ENCODE data around the gene STAT4.

DNA sequence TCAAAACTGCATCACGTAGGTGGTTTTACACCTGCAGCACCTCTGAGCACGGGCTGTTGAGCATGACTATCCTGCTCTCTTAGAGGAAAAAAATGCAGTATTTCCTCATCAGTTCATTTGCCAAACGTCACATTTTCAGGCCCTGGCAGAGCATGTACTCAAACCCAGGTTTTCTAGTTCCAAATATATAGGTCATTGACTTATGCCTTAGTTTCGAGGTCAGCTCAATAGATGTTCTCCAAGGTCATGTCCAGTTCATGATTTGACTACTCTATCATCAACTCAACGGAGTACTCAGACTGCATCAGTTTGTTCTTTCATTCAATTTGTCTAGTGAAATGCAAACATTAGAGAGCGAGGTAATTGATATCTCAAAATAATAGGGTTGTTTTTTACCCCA, 97.5 kb downstream of the STAT4 start:
- TF ChIP-seq, protein P1, sequence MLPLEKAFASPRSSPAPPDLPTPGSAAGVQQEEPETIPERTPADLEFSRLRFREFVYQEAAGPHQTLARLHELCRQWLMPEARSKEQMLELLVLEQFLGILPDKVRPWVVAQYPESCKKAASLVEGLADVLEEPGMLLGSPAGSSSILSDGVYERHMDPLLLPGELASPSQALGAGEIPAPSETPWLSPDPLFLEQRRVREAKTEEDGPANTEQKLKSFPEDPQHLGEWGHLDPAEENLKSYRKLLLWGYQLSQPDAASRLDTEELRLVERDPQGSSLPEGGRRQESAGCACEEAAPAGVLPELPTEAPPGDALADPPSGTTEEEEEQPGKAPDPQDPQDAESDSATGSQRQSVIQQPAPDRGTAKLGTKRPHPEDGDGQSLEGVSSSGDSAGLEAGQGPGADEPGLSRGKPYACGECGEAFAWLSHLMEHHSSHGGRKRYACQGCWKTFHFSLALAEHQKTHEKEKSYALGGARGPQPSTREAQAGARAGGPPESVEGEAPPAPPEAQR (tag by site-specific recombination; IDR thresholded peaks at IDR 0.05), result no peak
- TF ChIP-seq, protein P2, sequence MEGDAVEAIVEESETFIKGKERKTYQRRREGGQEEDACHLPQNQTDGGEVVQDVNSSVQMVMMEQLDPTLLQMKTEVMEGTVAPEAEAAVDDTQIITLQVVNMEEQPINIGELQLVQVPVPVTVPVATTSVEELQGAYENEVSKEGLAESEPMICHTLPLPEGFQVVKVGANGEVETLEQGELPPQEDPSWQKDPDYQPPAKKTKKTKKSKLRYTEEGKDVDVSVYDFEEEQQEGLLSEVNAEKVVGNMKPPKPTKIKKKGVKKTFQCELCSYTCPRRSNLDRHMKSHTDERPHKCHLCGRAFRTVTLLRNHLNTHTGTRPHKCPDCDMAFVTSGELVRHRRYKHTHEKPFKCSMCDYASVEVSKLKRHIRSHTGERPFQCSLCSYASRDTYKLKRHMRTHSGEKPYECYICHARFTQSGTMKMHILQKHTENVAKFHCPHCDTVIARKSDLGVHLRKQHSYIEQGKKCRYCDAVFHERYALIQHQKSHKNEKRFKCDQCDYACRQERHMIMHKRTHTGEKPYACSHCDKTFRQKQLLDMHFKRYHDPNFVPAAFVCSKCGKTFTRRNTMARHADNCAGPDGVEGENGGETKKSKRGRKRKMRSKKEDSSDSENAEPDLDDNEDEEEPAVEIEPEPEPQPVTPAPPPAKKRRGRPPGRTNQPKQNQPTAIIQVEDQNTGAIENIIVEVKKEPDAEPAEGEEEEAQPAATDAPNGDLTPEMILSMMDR (tag by site-specific recombination; IDR thresholded peaks at IDR 0.05), result no peak
- TF ChIP-seq ZNF341 (tag by site-specific recombination; IDR thresholded peaks at IDR 0.05; ENCODE audit: low read depth), result no peak
- no peak for TF ChIP-seq YY1 (tag by site-specific recombination; IDR thresholded peaks at IDR 0.05)
- no peak for TF ChIP-seq ZNF121 (tag by site-specific recombination; IDR thresholded peaks at IDR 0.05)
- no peak for TF ChIP-seq KLF10 (tag by site-specific recombination; IDR thresholded peaks at IDR 0.05)
- TF ChIP-seq, protein P3, sequence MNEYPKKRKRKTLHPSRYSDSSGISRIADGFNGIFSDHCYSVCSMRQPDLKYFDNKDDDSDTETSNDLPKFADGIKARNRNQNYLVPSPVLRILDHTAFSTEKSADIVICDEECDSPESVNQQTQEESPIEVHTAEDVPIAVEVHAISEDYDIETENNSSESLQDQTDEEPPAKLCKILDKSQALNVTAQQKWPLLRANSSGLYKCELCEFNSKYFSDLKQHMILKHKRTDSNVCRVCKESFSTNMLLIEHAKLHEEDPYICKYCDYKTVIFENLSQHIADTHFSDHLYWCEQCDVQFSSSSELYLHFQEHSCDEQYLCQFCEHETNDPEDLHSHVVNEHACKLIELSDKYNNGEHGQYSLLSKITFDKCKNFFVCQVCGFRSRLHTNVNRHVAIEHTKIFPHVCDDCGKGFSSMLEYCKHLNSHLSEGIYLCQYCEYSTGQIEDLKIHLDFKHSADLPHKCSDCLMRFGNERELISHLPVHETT (tag by site-specific recombination; IDR thresholded peaks at IDR 0.05), result no peak
- no peak for TF ChIP-seq ZNF777 (tag by site-specific recombination; IDR thresholded peaks at IDR 0.05; ENCODE audit: borderline replicate concordance)
- TF ChIP-seq, protein P4, sequence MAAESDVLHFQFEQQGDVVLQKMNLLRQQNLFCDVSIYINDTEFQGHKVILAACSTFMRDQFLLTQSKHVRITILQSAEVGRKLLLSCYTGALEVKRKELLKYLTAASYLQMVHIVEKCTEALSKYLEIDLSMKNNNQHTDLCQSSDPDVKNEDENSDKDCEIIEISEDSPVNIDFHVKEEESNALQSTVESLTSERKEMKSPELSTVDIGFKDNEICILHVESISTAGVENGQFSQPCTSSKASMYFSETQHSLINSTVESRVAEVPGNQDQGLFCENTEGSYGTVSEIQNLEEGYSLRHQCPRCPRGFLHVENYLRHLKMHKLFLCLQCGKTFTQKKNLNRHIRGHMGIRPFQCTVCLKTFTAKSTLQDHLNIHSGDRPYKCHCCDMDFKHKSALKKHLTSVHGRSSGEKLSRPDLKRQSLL (tag by site-specific recombination; IDR thresholded peaks at IDR 0.05), result no peak
- TF ChIP-seq ZNF157 (tag by site-specific recombination; IDR thresholded peaks at IDR 0.05), result no peak
- TF ChIP-seq ZNF239 (tag by site-specific recombination; IDR thresholded peaks at IDR 0.05), result no peak
- no peak for TF ChIP-seq ZNF521 (tag by site-specific recombination; IDR thresholded peaks at IDR 0.05)

Data from HEK293 (cell line).